ENCODE data around the gene SRGAP3. TPM values are rescaled to one million over a fixed set of nuclear protein-coding genes. Genes with fewer than 3 reads are reported as not detected.

The SRGAP3 gene
- total RNA-seq, 2 donors from 2014 or later = 5.7 to 6.1 TPM

DNA sequence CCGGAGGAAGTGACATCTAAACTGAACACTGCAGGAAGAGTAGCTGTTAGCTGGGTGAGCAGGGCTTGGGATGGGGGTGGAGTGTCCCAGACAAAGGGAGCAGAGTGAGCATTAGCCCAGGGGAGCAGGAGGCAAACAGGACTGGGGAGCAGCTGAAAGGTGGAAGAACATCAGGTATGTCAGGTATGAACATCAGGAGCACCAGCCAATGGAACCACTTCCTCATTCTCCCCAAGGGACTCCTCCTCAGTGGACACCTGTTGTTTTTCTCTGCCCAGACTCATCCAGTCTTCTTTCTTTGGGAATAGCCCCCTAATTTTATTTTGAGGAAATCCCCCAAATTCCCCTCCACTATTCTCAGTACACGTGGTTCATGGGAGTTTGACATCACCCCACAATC is 178.5 kb downstream of the SRGAP3 start:
- Histone ChIP-seq H3K27ac (no peak overlapping the region), H3K4me1 (no peaks in the 10 kb centered on the region), H3K27me3 (no peaks in the 10 kb centered on the region), H3K36me3 (no peaks in the 10 kb centered on the region), H3K9me3 (no peaks in the 10 kb centered on the region), H3K4me3 (no peak overlapping the region), H3K9ac (ENCODE audit: low read depth in 2 of 2, low read length in 2 of 2) (no peak overlapping the region)
- TF ChIP-seq, protein P1, sequence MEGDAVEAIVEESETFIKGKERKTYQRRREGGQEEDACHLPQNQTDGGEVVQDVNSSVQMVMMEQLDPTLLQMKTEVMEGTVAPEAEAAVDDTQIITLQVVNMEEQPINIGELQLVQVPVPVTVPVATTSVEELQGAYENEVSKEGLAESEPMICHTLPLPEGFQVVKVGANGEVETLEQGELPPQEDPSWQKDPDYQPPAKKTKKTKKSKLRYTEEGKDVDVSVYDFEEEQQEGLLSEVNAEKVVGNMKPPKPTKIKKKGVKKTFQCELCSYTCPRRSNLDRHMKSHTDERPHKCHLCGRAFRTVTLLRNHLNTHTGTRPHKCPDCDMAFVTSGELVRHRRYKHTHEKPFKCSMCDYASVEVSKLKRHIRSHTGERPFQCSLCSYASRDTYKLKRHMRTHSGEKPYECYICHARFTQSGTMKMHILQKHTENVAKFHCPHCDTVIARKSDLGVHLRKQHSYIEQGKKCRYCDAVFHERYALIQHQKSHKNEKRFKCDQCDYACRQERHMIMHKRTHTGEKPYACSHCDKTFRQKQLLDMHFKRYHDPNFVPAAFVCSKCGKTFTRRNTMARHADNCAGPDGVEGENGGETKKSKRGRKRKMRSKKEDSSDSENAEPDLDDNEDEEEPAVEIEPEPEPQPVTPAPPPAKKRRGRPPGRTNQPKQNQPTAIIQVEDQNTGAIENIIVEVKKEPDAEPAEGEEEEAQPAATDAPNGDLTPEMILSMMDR (IDR thresholded peaks at IDR 0.05) = no peak
- DNase-seq = no peak
- intact Hi-C loops (cut with DNase I) = loop anchor here (10.0 kb wide), 1 partner anchor 234 kb away; no protein-coding TSS in a partner anchor

DNA sequence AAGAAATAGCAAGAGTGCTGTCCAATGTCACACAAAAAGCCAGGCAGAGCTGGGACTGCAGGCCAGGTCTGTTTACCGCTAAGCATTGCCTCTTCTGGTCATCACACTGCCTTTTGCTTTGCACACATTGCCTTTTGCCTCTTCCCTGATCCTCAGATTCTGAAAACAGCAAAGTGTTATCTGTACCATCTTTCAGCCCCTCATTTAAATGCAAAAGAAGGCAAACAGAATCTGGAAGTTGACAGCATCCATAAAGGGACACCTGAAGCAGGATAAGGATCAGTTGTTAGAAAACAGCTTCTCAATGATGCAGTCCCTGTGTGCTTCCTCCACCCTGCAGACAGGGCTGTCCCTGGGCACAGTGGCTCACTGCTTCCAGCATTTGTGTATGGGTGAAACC is 179.5 kb downstream of the SRGAP3 start:
- intact Hi-C loops (cut with DNase I) = loop anchor here (5.0 to 10.0 kb wide), 2 partner anchors 98 to 235 kb away; no protein-coding TSS in a partner anchor

DNA sequence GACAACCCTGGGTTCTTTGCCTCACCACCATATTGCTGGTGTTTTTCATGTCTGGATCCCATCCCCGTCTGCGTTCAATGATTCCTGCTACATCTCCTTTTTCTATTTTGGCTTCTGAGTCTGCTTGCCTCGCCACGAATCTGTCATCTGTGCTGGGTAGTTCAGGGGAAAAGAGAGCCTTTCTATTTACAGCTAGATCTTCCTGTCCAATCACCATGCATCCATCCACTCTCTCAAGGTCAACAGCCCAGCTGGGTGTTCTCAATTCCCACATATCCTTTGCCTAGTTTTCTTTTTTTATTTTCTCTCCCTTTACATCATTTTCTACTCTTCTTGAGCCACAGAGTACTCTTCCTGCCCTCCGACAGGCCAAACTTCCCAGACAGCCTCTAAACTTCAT is 181.4 kb downstream of the SRGAP3 start:
- DNase-seq = no peak
- TF ChIP-seq, protein P1 (IDR thresholded peaks at IDR 0.05) = no peak
- no peaks in the 10 kb centered on the region for H3K9me3 ChIP-seq
- no peaks in the 10 kb centered on the region for H3K27me3 ChIP-seq
- no peak overlapping the region for H3K9ac ChIP-seq (ENCODE audit: low read depth in 2 of 2, low read length in 2 of 2)
- no peaks in the 10 kb centered on the region for H3K36me3 ChIP-seq
- H3K4me3 ChIP-seq = no peak overlapping the region
- no peak overlapping the region for H3K27ac ChIP-seq
- intact Hi-C loops (cut with DNase I) = loop anchor here (5.0 kb wide), 1 partner anchor 96 kb away; no protein-coding TSS in a partner anchor
- no peaks in the 10 kb centered on the region for H3K4me1 ChIP-seq

More for the DNA sequence above, 179.5 kb downstream of the SRGAP3 start:
- no peaks in the 10 kb centered on the region for H3K36me3 ChIP-seq
- TF ChIP-seq, protein P1 (IDR thresholded peaks at IDR 0.05) = no peak
- no peak overlapping the region for H3K9ac ChIP-seq (ENCODE audit: low read depth in 2 of 2, low read length in 2 of 2)
- H3K4me1 ChIP-seq = no peaks in the 10 kb centered on the region
- H3K27ac ChIP-seq = no peak overlapping the region
- no peaks in the 10 kb centered on the region for H3K27me3 ChIP-seq
- no peak overlapping the region for H3K4me3 ChIP-seq
- no peaks in the 10 kb centered on the region for H3K9me3 ChIP-seq
- no peak for DNase-seq

DNA sequence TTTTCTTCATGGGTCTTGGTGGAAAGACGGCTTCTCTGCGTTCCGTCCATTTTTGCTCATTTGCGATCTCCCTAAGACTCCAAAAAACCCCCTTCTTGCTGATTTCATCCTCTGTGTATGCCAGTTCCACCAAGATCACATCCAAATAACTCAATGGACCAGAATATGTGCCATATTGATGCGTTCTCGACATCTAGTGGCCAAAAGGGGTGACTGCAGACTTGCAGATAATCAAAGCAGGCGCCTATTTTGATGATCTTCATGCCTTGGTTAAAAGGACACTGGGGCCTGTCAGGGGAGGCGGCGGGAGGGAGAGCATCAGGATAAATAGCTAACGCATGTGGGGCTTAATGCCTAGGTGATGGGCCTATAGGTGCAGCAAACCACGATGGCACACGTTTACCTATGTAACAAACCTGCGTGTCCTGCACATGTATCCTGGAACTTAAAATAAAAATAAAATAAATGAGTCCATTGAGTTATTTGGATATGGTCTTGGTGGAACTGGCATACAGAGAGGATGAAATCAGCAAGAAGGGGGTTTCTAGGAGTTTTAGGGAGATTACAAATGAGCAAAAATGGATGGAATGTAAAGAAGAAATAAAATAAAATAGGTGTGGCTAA is 182.0 kb downstream of the SRGAP3 start:
- Histone ChIP-seq H3K4me1 (no peaks in the 10 kb centered on the region), H3K4me3 (no peak overlapping the region), H3K9ac (ENCODE audit: low read depth in 2 of 2, low read length in 2 of 2) (no peak overlapping the region), H3K36me3 (no peaks in the 10 kb centered on the region), H3K27ac (no peak overlapping the region), H3K9me3 (no peaks in the 10 kb centered on the region), H3K27me3 (no peaks in the 10 kb centered on the region)
- peak; percentile 50 for DNase-seq
- intact Hi-C loops (cut with DNase I) = loop anchor here (2.0 to 5.0 kb wide), 2 partner anchors 79 to 95 kb away; no protein-coding TSS in a partner anchor
- TF ChIP-seq, protein P1 (IDR thresholded peaks at IDR 0.05) = peak; percentile 90

DNA sequence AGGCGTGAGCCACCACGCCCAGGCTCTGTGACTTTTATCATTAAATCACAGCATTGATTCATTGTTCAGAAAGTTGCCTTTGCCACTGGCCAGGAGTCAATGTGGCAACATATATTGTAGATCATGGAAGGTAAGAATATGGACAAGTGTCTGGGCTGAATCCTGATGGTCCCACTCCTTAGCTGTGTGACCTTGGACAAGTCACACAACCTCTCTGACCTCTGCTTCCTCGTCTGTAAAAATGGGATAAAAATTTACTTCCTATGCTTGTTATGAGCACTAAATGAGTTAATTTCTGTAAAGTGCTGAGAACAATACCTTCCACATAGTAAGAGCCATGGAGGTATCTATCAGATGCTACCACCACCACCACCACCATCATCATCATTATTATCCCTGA is 182.7 kb downstream of the SRGAP3 start:
- no peak for DNase-seq
- no peaks in the 10 kb centered on the region for H3K9me3 ChIP-seq
- intact Hi-C loops (cut with DNase I) = loop anchor here (2.0 to 5.0 kb wide), 2 partner anchors 78 to 94 kb away; no protein-coding TSS in a partner anchor
- no peak overlapping the region for H3K27ac ChIP-seq
- TF ChIP-seq, protein P1 (IDR thresholded peaks at IDR 0.05) = no peak
- H3K27me3 ChIP-seq = no peaks in the 10 kb centered on the region
- no peak overlapping the region for H3K4me3 ChIP-seq
- H3K9ac ChIP-seq (ENCODE audit: low read depth in 2 of 2, low read length in 2 of 2) = no peak overlapping the region
- H3K4me1 ChIP-seq = no peaks in the 10 kb centered on the region
- no peaks in the 10 kb centered on the region for H3K36me3 ChIP-seq

All from colonic mucosa (tissue), 4 donors.